HG02885 (cell line): ENCODE data around the gene FAM83G.
"Not testable (repeated sequence)": the region's sequence is repeated elsewhere in the genome, so short reads cannot be mapped to it uniquely, and the experiment has no call there.

Experiments used
- ATAC-seq: cut with Tn5 transposase; IDR thresholded peaks from one replicate; pipeline ENCODE4 v1.9.1; 2021; ENCODE audit warnings: mild to moderate bottlenecking; ENCODE audit not compliant: unreplicated experiment, poor library complexity

Gene FAM83G

DNA sequence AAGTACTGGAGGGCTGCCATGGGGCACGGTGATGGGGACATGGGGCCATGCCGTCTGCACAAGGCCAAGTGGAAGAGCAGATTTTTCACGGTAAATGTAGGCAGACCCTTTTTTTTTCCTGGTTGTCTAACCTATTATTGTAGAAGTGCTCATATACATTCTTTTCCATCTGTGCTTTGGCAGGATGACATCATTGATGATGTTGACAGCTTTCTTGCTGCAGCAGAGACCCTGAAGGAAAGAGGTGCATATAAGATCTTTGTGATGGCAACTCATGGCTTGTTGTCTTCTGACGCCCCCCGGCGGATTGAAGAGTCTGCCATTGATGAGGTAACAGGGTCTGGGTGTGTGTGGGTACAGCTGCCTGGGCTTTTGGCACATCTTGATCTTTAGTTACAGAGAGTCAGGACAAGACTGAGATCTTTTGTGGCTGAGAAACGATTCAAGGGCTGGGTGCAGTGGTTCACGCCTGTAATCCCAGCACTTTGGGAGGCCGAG, 75.9 kb downstream of the FAM83G start:
- no peak for ATAC-seq

DNA sequence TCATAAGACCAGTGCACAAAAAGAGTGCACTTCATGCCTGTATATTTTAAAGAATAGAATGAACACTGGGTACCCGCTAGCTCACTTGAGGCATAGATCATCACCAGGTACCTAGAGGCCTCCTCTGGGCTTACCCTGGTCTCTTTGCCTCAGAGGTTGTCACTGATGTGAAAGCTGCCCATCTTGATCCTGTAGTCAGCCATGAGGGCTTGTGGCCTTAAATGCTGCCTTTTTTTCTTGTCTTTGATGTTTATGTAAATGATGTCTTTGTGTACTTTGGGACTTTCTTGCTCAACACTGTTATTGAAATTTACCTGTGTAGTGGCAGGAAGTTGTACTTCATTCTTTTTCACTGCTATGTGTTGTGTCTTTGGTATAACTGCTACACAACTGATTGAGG, 79.4 kb downstream of the FAM83G start:
- no peak for ATAC-seq

DNA sequence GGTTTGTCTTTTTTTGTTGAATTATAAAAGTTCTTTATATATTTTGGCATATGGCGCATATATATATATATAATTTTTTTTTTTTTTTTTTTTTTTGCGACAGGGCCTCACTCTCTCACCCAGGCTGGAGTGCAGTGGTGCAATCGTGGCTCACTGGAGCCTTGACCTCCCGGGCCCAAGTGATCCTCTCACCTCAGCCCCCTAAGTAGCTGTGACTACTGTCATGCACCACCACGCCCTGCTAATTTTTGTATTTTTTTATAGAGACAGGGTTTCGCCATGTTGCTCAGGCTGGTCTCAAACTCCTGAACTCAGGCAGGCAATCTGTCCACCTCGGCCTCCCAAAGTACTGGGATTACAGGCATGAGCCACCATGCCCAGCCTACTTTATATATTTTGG, 82.0 kb downstream of the FAM83G start:
- ATAC-seq, result not testable (repeated sequence)

DNA sequence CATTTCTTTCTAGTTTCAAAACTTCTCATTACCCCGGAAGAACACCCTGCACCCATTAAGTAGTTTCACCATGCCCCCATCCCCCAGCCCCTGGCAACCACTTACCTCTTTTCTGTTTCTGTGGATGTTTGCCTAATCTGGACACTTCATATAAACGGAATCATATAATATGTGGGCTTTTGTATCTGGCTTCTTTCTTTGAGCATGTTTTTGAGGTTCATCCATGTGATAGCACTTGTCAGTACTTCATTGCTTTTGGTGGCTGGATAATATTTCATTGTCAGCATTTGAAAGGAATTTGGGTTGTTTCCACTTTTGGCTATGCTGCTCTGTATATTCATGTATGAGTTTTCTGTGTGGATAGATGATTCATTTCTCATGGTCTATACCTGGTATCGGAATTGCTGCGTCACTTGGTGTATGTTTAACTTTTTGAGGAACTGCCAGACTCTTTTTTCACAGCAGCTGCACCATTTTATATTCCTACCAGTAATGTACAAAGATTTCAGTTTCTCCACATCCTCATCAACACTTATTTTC, 82.6 kb downstream of the FAM83G start:
- ATAC-seq, result peak; percentile 68

DNA sequence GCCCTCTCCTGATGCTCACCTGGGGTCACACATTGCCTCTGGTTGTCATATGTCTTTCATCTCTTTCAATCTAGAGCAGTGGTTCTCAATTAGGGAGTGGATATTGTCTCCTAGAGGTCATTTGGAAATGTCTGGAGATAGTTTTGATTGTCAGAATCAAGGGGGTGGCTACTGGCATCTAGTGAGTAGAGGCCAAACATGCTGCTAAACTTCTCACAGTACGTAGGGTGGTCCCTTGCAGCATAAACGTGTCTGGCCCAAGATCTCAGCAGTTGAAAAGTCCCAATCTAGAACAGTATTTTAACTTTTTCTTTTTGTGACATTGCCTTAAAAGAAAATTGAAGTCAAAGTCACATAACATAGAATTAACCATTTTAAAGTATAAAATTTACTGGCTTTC, 83.1 kb downstream of the FAM83G start:
- ATAC-seq, result no peak

DNA sequence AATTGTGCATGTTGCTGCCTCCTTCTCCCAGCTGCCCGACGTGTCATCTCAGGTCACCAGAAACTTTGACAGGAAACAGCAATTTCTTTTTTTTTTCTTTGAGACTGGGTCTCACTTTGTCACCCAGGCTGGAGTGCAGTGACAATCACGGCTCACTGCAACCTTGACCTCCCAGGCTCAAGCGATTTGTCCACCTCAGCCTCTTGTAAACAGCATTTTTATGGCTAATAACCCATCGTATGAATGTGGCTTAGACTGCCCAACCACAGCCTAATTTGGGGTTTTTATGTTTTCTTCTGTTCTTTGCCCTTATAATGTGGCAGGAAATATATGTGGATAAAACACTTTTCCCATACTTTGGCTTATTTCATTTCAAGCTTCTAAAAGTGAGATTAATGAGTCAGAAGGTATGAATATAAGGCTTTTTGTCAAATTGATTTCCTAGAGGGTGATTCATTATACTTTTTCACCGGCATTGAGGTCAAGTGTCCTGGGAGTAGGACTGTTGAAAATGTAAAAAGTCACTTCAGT, 83.6 kb downstream of the FAM83G start:
- ATAC-seq, result no peak

DNA sequence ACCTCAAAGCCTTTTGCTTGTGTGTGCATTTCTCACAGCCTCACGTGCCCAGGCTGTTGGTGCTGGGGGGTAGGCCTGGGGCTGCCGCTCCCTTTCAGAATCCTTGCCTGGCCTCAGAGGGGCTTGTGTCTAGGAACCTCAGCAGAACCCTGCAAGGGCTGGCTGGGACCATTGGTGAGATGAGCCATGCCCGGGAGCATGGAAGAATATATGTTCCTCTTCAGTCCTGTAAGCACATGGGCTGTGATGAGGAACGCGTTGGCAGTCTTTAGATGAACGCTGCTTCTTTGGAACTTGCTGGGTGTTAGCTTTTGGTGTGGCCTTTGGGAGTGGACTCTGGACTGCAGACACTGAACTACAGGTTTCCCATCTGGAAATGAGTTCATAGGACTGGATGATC, 84.6 kb downstream of the FAM83G start:
- ATAC-seq, result no peak
